H54 (cell line): Measurements from ENCODE around the gene TTC6.

Experiments used
- DNase-seq: peaks from one replicate; pipeline ENCODE4 v3.0.0; 2011; ENCODE audit warnings: low spot score, mixed read lengths; ENCODE audit not compliant: insufficient read length
- FAIRE-seq: peaks from 3 replicates; lab custom pipeline; 2011; peaks lifted over from hg19 to GRCh38; lab: Jason Lieb, UNC
- POLR2A ChIP-seq: IDR thresholded peaks from 2 replicates; pipeline ENCODE4 v1.6.1; 2011; ENCODE audit warnings: low read depth, mild to moderate bottlenecking, low read length

The TTC6 gene

DNA sequence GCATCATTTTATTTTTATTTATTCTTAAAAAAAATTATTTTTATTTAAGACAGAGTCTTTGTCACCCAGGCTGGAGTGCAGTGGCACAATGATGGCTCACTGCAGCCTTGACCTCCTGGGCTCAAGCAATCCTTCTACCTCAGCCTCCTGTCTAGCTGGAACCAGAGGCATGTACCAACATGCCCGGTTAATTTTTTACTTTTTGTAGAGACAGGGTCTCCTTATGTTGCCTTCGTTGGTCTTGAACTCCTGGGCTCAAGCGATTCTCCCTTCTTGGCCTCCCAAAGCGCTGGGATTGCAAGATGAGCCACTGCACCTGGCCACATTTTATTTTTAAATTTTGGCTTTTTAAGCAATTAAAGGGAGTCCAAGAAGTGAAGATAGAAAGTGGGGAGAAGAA, 21.4 kb downstream of the TTC6 start:
- no peak for TF ChIP-seq POLR2A
- no peak for DNase-seq
- FAIRE-seq = no peak

DNA sequence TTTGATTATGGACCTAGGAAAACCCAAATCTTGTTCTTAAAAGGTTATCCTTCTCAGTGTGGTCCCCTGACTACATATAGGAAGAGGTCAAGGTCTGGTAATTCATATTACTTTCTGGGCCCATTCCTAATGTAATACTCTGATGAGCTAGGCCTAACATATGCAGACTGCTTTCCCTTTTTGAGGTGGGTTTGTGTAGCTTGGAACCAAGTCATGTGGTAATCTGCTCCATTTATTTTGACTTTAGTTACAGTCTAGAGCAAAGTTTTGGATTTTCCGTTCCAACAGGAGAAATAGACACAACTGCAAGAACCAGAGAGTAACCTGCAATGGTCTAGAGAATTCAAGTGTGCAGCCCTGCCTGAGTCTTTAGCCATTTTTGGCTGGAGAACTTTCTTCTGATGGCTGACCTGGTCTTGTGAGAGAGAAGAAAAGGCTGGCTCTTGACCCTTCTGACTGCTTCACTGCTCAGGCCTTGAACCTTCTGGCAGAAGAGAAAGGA, 22.5 kb downstream of the TTC6 start:
- DNase-seq (no peak), FAIRE-seq (no peak)
- no peak for TF ChIP-seq POLR2A

DNA sequence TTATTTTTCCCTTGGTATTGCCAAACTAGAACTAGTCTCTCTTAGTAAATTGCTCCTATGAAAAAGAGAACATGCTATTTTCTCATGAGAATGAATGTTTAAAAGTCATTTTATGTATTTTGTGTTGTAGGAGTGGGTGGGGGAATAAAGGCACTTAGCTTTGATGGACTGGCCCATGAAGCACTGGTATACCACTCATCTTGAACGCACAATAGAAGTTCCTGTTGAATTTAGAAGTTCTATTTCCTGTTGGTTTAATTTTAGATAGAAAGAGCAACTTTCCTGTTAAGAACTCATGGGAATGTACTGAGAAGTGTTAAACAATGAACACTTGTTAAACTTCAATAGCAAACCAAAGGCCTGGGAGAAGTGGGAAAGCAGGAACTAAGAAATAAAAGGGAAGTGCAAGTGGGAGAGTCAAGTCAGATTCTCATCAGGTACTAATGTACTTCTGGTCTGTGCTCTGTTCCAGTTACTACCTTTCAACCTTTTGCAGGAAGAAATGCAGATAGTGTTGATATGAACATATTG, 23.1 kb downstream of the TTC6 start:
- DNase-seq (no peak), FAIRE-seq (no peak)
- TF ChIP-seq POLR2A = no peak

GRCh38 chr14:37620856-37621255, 25.4 kb downstream of the TTC6 start:
- DNase-seq (no peak), FAIRE-seq (no peak)
- TF ChIP-seq POLR2A = no peak

GRCh38 chr14:37622231-37622923, 26.9 kb downstream of the TTC6 start:
- TF ChIP-seq POLR2A = no peak
- FAIRE-seq = no peak

DNA sequence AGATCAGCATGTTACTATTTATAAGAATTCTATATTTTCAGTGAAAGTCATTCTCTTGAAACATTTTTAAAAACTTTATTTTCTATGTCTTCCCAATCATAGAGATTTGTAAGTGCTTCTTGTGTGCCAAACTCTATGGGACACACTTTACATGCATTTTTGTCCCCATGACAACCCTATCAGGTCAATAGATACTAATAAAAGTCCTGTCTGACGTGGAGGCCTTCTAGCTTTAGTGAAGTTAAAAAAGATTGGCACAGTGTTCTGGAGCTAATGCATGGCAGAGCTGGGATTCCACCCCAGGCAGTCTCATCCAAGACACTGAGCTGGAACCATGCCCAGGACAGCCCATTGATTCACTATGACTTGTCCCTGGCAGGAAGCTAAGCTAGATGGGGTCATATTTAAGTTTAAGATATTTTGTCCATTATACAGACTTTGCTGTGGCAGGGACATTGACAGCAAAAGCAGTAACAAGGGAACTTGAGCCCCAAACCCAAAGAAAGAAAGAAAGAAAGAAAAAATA, 28.1 kb downstream of the TTC6 start:
- DNase-seq = no peak
- FAIRE-seq = no peak
- TF ChIP-seq POLR2A = no peak

More at GRCh38 chr14:37622231-37622923, 26.9 kb downstream of the TTC6 start:
- no peak for DNase-seq

- FAIRE-seq (no peak), DNase-seq (no peak)
- no peak for TF ChIP-seq POLR2A
Measured at GRCh38 chr14:37623971-37624370, 28.5 kb downstream of the TTC6 start.

DNA sequence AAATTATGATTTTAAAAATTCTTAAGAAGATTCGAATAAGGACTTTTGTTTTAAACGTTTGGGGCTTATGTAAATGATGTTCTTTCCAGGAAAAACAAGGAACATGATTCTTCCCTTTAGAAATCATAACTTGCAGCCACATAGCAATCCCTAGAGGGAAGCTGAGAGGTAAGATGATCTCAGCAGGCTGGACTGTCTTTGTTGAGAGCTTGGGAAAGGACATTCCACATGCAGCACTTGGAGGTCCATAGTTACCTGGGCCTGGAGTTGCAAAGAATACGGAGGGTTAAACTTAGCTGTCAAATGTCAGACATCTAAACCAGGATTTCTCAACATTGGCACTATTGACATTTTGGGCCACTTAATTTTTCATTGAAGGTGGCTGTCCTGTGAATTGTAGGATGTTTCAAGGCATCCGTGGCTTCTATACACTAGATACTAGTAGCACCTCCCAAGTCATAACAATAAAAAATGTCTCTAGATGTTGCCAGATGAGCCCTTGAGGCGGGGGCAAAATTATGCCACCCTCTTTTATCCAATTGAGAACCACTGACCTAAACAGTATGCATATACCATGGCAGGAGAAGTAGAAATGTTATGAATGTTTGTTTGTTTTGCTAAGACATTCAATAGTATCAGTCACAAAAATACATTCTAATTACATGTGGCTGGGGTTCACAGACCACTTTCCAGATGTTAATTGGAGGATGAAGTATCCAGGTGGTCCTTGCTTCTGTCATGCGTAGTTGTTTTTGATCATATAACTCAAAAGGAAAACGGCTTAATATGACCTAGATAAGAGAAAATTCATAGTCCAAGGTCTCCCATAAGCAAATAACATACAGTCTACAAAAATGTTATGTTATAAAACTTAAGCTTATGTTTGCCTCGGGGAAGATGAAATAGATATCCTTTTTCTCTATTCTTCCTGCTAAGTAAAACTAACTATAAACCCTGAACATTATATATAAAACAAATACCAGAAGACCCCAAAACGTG, 30.5 kb downstream of the TTC6 start:
- FAIRE-seq (no peak), DNase-seq (no peak)
- TF ChIP-seq POLR2A = no peak

GRCh38 chr14:37637341-37637740, 41.9 kb downstream of the TTC6 start:
- DNase-seq (no peak), FAIRE-seq (no peak)
- no peak for TF ChIP-seq POLR2A

GRCh38 chr14:37638599-37638998, 43.2 kb downstream of the TTC6 start:
- DNase-seq (no peak), FAIRE-seq (no peak)
- no peak for TF ChIP-seq POLR2A

GRCh38 chr14:37641117-37641516, 45.7 kb downstream of the TTC6 start:
- DNase-seq = no peak
- TF ChIP-seq POLR2A = no peak
- no peak for FAIRE-seq

- no peak for TF ChIP-seq POLR2A
- no peak for FAIRE-seq
- no peak for DNase-seq
Measured at GRCh38 chr14:37642125-37642524, 46.7 kb downstream of the TTC6 start.

- no peak for TF ChIP-seq POLR2A
- FAIRE-seq (no peak), DNase-seq (no peak)
Measured at GRCh38 chr14:37643701-37644100, 48.3 kb downstream of the TTC6 start.
